Smooth muscle cell (in vitro differentiated cells): ENCODE data around the gene RNF223. TPM values are rescaled to one million over a fixed set of nuclear protein-coding genes. Genes with fewer than 3 reads are reported as not detected.

Experiments
- DNase-seq: peaks from one replicate; lab custom pipeline; 2025; ENCODE audit not compliant: unreplicated experiment; lab: John Stamatoyannopoulos, UW
- H2AFZ ChIP-seq: fragments of 200-600 bp; sonication (generic); 2 replicates; pipeline ENCODE4 v1.6.0; 2016; ENCODE audit warnings: antibody characterized with exemption, low read depth, mild to moderate bottlenecking
- H3F3A ChIP-seq: fragments of 200-600 bp; sonication (generic); 2 replicates; pipeline ENCODE4 v1.6.0; 2017; ENCODE audit warnings: antibody characterized with exemption, low read depth
- H3K27ac ChIP-seq: fragments of 200-600 bp; sonication (generic); 2 replicates; pipeline ENCODE4 v1.5.1; 2016; ENCODE audit warnings: low read depth, mild to moderate bottlenecking
- H3K27me3 ChIP-seq: fragments of 200-600 bp; sonication (generic); 2 replicates; pipeline ENCODE4 v1.6.1; 2016; ENCODE audit warnings: low read depth, mild to moderate bottlenecking
- H3K36me3 ChIP-seq: fragments of 200-600 bp; sonication (generic); 2 replicates; pipeline ENCODE4 v1.5.1; 2016; ENCODE audit warnings: low read depth
- H3K4me1 ChIP-seq: fragments of 200-600 bp; sonication (generic); 2 replicates; pipeline ENCODE4 v1.5.1; 2016; ENCODE audit warnings: low read depth
- H3K4me2 ChIP-seq: fragments of 200-600 bp; sonication (generic); 2 replicates; pipeline ENCODE4 v1.6.0; 2016; ENCODE audit warnings: mild to moderate bottlenecking
- H3K4me3 ChIP-seq: fragments of 200-600 bp; sonication (generic); 2 replicates; pipeline ENCODE4 v1.5.1; 2016; ENCODE audit warnings: mild to moderate bottlenecking
- H3K79me2 ChIP-seq: fragments of 200-600 bp; sonication (generic); 2 replicates; pipeline ENCODE4 v1.6.0; 2016; ENCODE audit warnings: low read depth, mild to moderate bottlenecking
- H3K9ac ChIP-seq: fragments of 200-600 bp; sonication (generic); 2 replicates; pipeline ENCODE4 v1.6.0; 2016; ENCODE audit warnings: low read depth
- H3K9me3 ChIP-seq: fragments of 200-600 bp; sonication (generic); replicated peaks from 2 replicates; pipeline ENCODE4 v1.5.1; 2016; ENCODE audit warnings: low read depth
- H4K20me1 ChIP-seq: fragments of 200-600 bp; sonication (generic); 2 replicates; pipeline ENCODE4 v1.6.0; 2016; ENCODE audit warnings: low read depth
- CTCF ChIP-seq: fragments of 200-600 bp; sonication (generic); IDR thresholded peaks from 2 replicates; pipeline ENCODE4 v1.5.1; 2017; ENCODE audit warnings: borderline replicate concordance, mild to moderate bottlenecking, antibody characterized with exemption; ENCODE audit not compliant: insufficient read depth, poor library complexity, severe bottlenecking
- WGBS: methylation state at CpG from one replicate; pipeline ENCODE4 v1.1.7; 2016; ENCODE audit warnings: low lambda C conversion rate; 5-methylcytosine and 5-hydroxymethylcytosine counted together
- polyA plus RNA-seq: library from polyadenylated mRNA; unstranded; fragments of >200 nt; fragmentation: Nextera tagmentation; extraction: Ambion mirVana; gene quantifications from 2 replicates; pipeline ENCODE4 v1.2.1, GENCODE V29; 2016
- total RNA-seq: library from RNA; depleted of rRNA; stranded (reverse); fragments of >200 nt; gene quantifications from 2 replicates; pipeline ENCODE4 v1.2.3, GENCODE V29; 2014

Gene RNF223
- total and polyA plus RNA-seq, 2 experiments from 2014 or later, result 1.6 to 4.3 TPM

- Histone ChIP-seq H3F3A (no peaks in the 10 kb centered on the region), H3K79me2 (no peaks in the 10 kb centered on the region), H3K27ac (no peak overlapping the region), H4K20me1 (no peaks in the 10 kb centered on the region), H2AFZ (no peak overlapping the region), H3K9me3 (no peaks in the 10 kb centered on the region), H3K4me3 (no peak overlapping the region), H3K27me3 (peaks cover 9% of the 10 kb centered on the region), H3K9ac (no peak overlapping the region), H3K4me2 (no peak overlapping the region), H3K36me3 (no peaks in the 10 kb centered on the region), H3K4me1 (peaks cover 8% of the 10 kb centered on the region)
- TF ChIP-seq CTCF, result no peak
- WGBS, result 96% methylated on average over 13 of the region's 18 CpGs
- DNase-seq, result no peak
These were observed 19.9 kb downstream of the RNF223 start for GRCh38 chr1:1054099-1054700.

- Histone ChIP-seq H2AFZ (no peak overlapping the region), H3K4me2 (no peak overlapping the region), H3K4me3 (no peak overlapping the region), H3K9me3 (no peaks in the 10 kb centered on the region), H3K4me1 (peaks cover 4% of the 10 kb centered on the region), H3K9ac (no peak overlapping the region), H3K27ac (no peak overlapping the region), H3K79me2 (no peaks in the 10 kb centered on the region), H3K36me3 (no peaks in the 10 kb centered on the region), H4K20me1 (no peaks in the 10 kb centered on the region), H3K27me3 (peaks cover 8% of the 10 kb centered on the region), H3F3A (no peaks in the 10 kb centered on the region)
- 98% methylated on average over 16 of the region's 18 CpGs for WGBS
- no peak for TF ChIP-seq CTCF
- no peak for DNase-seq
These were observed 20.4 kb downstream of the RNF223 start for GRCh38 chr1:1053682-1054081.

- H3K4me3 ChIP-seq, result no peak overlapping the region
- WGBS, result 100% methylated on average over 12 of the region's 15 CpGs
- no peak for TF ChIP-seq CTCF
- no peaks in the 10 kb centered on the region for H3K36me3 ChIP-seq
- H3K4me2 ChIP-seq, result no peak overlapping the region
- H3K9ac ChIP-seq, result no peak overlapping the region
- no peaks in the 10 kb centered on the region for H3K79me2 ChIP-seq
- no peaks in the 10 kb centered on the region for H3K4me1 ChIP-seq
- peaks cover 1% of the 10 kb centered on the region for H3K27me3 ChIP-seq
- H3K27ac ChIP-seq, result no peak overlapping the region
- H2AFZ ChIP-seq, result no peak overlapping the region
- no peaks in the 10 kb centered on the region for H3K9me3 ChIP-seq
- H4K20me1 ChIP-seq, result no peaks in the 10 kb centered on the region
- DNase-seq, result no peak
- no peaks in the 10 kb centered on the region for H3F3A ChIP-seq
These were observed 21.1 kb downstream of the RNF223 start for GRCh38 chr1:1053022-1053421.
